ENCODE data around the gene UBE2O. TPM values are rescaled to one million over a fixed set of nuclear protein-coding genes. Genes with fewer than 3 reads are reported as not detected.

UBE2O gene
- total and polyA plus RNA-seq, 4 donors: 3.3 to 71.5 (median 9.2) TPM

DNA sequence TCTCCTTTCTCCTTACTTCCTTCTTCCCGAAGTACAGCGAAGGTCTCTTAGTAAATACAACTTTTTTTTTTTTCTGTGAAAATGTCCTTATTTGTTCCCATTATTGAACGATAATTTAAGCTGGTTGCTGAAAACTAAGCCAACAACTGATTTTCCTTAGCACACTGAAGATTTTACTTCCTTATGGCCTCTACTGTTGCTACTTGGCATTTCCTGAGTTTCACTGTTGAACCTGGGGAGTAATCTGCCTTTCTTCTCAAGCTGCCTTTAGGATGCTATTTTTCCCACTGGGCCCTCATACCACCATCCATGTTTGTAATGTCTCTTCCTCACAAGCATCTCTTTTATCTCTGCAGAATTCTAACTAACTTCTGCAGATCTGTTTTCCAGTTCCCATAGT is 26.1 kb downstream of the UBE2O start:
- no peaks in the 10 kb centered on the region for H3K9me3 ChIP-seq (ENCODE audit: control insufficient read depth in 4 of 4, low read length in 3 of 4)
- WGBS: 85% methylated on average over 3 of the region's 3 CpGs
- TF ChIP-seq CTCF (IDR thresholded peaks at IDR 0.05; ENCODE audit: low read depth, low read length, missing input control) (no peak), REST (IDR thresholded peaks at IDR 0.05) (no peak), EGR1 (IDR thresholded peaks at IDR 0.05; ENCODE audit: low read depth in 2 of 2) (no peak), JUND (IDR thresholded peaks at IDR 0.05) (no peak), ATF3 (IDR thresholded peaks at IDR 0.05) (no peak), RXRA (IDR thresholded peaks at IDR 0.05) (no peak), FOXA2 (IDR thresholded peaks at IDR 0.05) (no peak), YY1 (IDR thresholded peaks at IDR 0.05) (no peak), ZBTB33 (IDR thresholded peaks at IDR 0.05) (no peak), GABPA (IDR thresholded peaks at IDR 0.05 in 1 of 2, conservative IDR thresholded peaks at IDR 0.05 in 1 of 2) (no peak)
- TF ChIP-seq, protein P1, sequence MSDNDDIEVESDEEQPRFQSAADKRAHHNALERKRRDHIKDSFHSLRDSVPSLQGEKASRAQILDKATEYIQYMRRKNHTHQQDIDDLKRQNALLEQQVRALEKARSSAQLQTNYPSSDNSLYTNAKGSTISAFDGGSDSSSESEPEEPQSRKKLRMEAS (IDR thresholded peaks at IDR 0.05): no peak
- H3K36me3 ChIP-seq (ENCODE audit: control insufficient read depth in 4 of 4, insufficient read depth in 3 of 4, low read depth in 1 of 4, low read length in 3 of 4): peaks cover 0 to 1% (median 0%) of the 10 kb centered on the region in 4 donors
- no peak overlapping the region for H3K9ac ChIP-seq (ENCODE audit: low read depth in 1 of 2, low read length in 2 of 2)
- no peaks in the 10 kb centered on the region for H3K4me1 ChIP-seq (ENCODE audit: control insufficient read depth in 4 of 4, insufficient read depth in 4 of 4, low read length in 3 of 4)
- H3K4me3 ChIP-seq (ENCODE audit: low read depth in 1 of 3, low read length in 3 of 3): no peak overlapping the region
- no peaks in the 10 kb centered on the region for H3K27me3 ChIP-seq (ENCODE audit: control insufficient read depth in 4 of 4, insufficient read depth in 4 of 4, low read length in 3 of 4)
- no peak for DNase-seq (ENCODE audit: low spot score)
- no peak overlapping the region for H3K27ac ChIP-seq (ENCODE audit: low read depth in 1 of 2, low read length in 2 of 2)

DNA sequence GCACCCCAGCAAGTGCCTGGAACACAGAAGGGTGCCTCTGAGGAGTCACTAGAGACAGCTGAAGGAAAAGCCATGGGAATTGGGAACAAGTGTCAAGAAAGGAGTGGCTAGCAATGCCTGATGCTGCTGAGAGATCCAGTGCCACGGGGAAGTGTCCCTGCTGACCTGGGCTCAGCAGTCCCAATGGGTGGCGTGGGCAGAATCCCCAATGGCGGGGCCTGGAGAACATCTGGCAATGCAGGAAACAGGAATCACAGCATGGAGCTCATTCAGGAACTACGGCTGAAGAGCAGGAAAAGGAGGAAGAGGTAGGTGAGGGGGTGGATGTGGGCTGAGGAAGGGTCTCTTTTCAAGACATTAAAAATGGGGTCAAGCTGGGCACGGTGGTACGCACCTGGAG is 30.1 kb downstream of the UBE2O start:
- WGBS: 95% methylated on average over 6 of the region's 6 CpGs
- no peak for DNase-seq (ENCODE audit: low spot score)

More for the DNA sequence above, 30.1 kb downstream of the UBE2O start:
- no peak overlapping the region for H3K27ac ChIP-seq (ENCODE audit: low read depth in 1 of 2, low read length in 2 of 2)
- TF ChIP-seq GABPA (IDR thresholded peaks at IDR 0.05 in 1 of 2, conservative IDR thresholded peaks at IDR 0.05 in 1 of 2): no peak
- no peak for TF ChIP-seq SP1 (IDR thresholded peaks at IDR 0.05)
- TF ChIP-seq HNF4G (IDR thresholded peaks at IDR 0.05): no peak
- TF ChIP-seq FOXA1 (IDR thresholded peaks at IDR 0.05): no peak
- TF ChIP-seq HNF4A (conservative IDR thresholded peaks at IDR 0.05): no peak
- TF ChIP-seq EGR1 (IDR thresholded peaks at IDR 0.05; ENCODE audit: low read depth in 2 of 2): no peak
- TF ChIP-seq TAF1 (conservative IDR thresholded peaks at IDR 0.05): no peak
- no peak for TF ChIP-seq REST (IDR thresholded peaks at IDR 0.05)
- no peaks in the 10 kb centered on the region for H3K36me3 ChIP-seq (ENCODE audit: control insufficient read depth in 4 of 4, insufficient read depth in 3 of 4, low read depth in 1 of 4, low read length in 3 of 4)
- H3K9me3 ChIP-seq (ENCODE audit: control insufficient read depth in 4 of 4, low read length in 3 of 4): no peaks in the 10 kb centered on the region
- H3K9ac ChIP-seq (ENCODE audit: low read depth in 1 of 2, low read length in 2 of 2): no peak overlapping the region
- H3K4me3 ChIP-seq (ENCODE audit: low read depth in 1 of 3, low read length in 3 of 3): no peak overlapping the region
- peaks cover 0 to 8% (median 0%) of the 10 kb centered on the region in 4 donors for H3K4me1 ChIP-seq (ENCODE audit: control insufficient read depth in 4 of 4, insufficient read depth in 4 of 4, low read length in 3 of 4)
- no peaks in the 10 kb centered on the region for H3K27me3 ChIP-seq (ENCODE audit: control insufficient read depth in 4 of 4, insufficient read depth in 4 of 4, low read length in 3 of 4)

All from liver (tissue), 9 donors.